GM19324 (cell line): ENCODE data around the gene TIMM23.
"Not testable (repeated sequence)": the region's sequence is repeated elsewhere in the genome, so short reads cannot be mapped to it uniquely, and the experiment has no call there.

ENCODE experiments used
- ATAC-seq: cut with Tn5 transposase; IDR thresholded peaks from one replicate; pipeline ENCODE4 v1.9.1; 2021; ENCODE audit warnings: mild to moderate bottlenecking, moderate library complexity; ENCODE audit not compliant: unreplicated experiment, low FRiP score

Gene TIMM23

DNA sequence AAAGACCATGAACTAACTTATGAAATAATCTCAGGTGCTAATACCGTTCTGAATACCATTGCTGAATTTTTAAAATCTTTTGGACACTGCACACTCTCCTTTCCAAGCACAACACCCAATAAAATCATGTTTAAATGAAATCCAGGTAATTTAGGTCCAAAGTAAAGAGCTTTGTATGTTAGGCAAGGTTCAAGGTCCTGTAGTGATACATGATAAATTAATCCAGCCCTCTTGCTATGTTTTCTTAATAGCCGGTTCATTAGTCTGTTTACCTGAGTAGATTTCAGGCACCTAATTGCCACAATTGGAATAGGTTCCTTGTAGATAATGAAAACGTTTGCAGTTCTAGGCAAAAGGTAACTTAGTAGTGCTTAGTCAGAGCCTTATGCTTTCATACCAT lies 13.3 kb downstream of the TIMM23 start:
- ATAC-seq, result not testable (repeated sequence)

DNA sequence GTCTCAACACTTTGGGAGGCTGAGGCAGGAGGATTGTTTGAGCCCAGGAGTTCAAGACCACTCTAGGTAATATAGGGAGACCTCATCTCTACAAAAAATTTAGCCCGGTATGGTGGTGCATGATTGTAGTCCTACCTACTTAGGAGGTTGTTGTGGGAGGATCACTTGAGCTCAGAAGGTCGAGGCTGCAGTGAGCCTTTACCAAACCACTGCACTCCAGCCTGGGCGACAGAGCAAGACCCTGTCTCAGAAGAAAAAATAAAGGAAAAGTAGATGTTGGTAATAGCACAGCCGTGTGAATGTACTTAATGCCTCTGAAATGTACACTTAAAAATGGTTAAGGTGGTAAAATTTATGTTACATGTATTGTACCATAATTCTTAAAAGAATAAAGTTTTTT lies 25.3 kb downstream of the TIMM23 start:
- ATAC-seq, result no peak

DNA sequence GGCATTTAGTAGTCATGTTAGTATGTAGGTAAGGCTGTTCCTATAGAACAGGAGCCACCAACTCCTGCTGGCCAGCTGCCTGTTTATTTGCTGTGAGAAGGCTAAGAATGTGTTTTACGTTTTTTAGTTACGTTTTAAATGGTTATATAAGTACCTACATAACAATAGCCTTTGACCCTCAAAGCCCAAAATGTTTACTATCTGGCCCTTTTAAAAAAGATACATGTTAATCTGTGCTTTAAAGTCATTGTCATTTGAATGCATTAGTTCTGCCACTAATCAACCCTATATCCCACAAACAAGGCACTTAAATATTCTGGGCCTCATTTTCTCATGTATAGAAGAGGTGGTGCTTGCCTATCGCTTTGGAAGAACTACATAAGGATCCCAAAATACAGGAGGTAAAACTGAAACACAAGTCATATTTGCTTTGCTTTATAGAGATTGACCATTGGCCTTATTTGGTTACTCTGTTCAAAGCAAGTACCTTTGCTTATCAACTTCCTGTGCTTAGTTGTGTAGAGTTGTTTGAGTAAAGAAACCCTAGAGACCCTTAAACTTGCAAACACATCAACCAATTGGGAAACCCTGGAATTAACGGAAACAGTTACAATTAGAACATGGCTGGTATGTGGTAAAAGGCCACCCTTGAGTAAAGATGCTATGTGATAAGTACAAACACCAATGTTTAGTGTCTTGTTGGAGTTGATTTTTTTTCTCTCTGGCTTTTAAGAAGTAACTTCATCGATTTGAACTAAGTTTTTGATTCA lies 25.9 kb downstream of the TIMM23 start:
- no peak for ATAC-seq

DNA sequence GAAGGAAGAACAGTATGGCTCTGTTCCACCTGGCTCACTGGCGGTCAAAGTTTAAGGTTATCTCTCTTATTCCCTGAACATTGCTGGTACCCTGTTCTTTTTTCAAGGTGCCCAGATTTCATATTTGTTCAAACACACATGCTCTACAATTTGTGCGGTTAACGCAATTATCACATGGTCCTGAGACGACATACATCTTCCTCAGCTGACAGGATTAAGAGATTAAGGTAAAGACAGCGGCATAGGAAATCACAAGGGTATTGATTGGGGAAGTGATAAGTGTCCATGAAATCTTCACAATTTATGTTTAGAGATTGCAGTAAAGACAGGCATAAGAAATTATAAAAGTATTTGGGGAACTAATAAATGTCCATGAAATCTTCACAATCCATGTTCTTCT lies 27.7 kb downstream of the TIMM23 start:
- ATAC-seq, result not testable (repeated sequence)

DNA sequence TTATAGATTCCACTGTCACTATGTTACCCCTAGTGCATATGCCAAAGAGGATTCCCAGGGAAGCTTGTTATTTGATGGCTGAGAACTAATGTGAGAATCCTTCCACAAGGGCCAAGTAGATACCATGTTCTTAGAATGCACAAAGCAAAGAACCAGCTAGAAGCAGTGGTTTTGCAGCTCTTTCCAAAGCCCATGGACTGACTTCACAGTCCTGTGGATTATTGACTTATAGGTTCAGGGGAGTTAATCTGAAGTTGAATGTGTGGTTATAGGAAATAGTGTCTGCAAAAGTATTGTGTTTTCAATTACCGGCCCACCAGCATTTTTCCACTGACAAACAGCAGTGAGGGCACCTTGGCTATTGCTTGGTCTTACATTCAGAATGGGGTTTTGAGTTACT lies 28.2 kb downstream of the TIMM23 start:
- no peak for ATAC-seq

DNA sequence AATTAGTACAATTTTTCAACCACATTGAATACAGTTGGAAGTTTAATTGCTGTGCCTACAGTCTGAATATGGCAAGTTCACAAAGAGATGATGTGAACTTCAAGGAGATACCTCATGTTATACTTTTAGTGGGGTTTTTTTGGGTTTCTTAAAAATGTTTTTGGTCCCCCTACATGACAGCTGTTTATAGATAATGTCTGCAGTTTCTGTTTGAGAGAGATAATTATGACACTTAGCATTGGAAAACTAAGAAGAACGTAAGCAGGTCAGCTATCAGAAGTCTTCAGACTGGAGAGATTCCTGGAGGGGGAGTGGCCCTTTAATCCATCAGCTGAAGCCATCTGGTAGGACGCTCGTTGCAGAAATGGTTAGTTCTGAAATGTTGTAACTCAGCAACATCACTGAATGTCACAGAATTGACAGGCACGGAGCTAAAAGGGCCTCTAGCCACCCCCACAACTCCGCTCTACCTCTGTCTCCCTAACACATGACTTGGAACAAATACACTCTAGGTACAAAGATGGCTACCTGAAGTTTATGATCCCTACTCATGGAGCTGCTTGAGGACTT lies 29.0 kb downstream of the TIMM23 start:
- no peak for ATAC-seq

DNA sequence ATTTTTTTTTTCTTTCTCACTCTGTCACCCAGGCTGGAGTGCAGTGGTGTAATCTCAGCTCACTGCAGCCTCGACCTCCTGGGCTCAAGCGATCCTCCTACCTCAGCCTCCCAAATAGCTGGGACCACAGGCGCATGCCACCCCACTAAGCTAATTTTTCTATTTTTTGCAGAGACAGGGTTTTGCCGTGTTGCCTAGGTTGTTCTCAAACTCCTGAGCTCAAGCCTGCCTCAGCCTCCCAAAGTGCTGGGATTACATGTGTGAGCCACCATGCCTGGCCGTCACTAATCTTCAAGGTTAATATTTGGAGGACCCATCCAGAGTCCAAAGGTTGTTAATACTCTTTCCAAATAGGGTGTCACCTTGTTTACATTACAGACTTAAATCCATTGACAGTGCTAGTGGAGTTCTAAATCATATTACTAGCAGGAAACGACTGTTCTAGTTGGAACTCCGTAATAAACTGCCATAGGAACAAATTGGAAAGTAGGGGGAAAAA lies 29.9 kb downstream of the TIMM23 start:
- ATAC-seq, result not testable (repeated sequence)

DNA sequence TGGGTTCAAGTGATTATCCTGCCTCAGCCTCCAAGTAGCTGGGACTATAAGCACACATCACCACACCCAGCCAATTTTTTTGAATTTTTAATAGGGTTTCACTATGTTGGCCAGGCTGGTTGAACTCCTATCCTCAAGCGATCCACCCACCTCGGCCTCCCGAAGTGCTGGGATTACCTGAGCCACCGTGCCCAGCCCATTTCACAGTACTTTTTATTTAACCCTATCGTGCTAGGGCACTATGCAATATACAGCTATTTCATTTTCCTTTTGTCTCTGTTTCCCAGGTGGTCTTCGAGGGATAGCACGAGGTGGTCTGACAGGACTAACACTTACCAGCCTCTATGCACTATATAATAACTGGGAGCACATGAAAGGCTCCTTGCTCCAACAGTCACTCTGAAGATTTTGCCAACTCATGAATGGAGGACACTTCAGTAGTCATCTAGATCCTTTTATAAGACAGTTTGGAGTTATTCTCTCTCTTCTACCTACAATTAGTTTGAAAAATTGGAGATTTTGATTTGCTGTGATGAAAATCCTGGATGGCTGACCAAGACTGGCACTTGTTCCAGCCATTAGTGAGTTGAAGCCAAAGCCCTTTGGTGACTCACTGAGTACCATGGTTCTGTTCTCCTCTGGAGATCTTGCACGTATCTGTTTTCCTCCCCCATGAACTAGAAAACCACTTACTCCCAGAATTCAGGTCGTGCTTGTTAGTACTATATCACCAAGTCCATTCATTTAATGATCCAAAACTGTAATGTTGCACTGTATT lies 30.8 kb downstream of the TIMM23 start:
- no peak for ATAC-seq

DNA sequence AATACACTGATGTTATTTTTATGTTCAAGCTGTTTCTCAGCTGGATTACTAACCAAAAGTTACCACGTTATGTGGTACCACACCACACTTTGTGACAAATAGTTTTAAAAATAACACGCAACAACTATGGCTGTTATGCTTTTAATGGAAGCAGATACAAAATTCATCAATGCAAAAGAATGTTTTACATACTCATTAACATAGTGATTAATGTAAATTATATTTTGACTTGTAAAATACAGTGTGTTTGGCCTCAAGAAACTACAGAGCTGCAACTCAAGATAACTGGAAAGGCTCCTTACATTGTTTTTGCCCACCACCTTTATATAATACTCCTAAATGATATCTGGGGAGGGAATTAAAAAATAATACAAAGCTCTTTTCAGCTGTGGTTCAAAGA lies 32.7 kb downstream of the TIMM23 start:
- no peak for ATAC-seq

DNA sequence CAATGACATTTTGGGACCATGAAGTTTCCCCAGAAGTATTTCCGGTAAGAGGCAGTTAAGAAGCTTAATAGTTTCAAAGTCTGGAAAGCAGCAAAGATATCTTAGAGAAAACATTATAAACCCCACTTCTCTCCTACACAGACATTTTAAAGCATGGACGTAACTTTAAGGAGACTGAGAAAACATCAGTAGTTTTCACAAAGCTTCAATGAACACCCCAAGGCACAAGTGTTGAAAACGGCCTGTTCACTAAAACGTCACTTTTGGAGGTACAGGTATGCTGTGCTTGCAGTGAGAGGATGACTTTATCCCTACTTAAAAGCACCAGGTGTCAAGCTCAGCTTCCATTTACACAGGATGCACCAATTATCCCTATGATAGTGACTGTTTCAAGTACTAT lies 33.1 kb downstream of the TIMM23 start:
- ATAC-seq, result no peak

DNA sequence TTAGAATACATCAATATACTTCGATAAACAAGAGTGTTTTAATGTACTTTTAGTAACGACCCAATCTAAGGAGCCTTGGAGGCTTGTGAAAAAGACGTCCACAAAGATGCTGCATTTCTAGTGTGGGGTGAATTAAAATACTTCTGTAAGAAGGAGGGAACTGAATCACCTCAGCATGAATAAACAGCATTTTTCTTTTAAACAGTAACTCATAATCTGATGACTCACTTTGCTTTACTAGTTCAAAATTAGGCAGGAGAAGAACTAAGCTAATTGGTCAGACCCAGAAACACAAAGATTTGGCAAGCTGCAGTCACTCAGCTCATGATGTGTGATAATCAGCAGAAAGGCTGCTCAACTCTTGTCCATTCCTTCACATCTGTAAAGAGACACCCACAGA lies 33.9 kb downstream of the TIMM23 start:
- no peak for ATAC-seq

DNA sequence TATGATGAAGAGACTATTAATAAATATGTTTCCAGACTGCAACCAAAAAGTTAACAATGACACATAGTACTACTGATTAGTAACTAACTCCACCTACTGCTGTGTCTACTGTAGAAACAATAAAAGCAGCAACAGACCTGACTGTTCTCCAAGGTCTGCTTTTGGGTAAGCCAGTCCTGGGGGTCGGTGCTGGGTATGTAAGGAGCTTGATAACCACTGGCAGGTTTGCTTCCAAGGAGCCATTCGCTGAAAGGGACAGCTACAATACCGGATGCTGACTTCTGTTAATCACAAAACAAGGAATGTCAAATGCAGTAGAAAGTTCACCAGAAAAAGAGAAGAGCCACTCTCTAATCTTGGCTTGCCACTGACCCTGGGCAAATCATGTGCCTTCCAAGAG lies 40.5 kb downstream of the TIMM23 start:
- no peak for ATAC-seq

DNA sequence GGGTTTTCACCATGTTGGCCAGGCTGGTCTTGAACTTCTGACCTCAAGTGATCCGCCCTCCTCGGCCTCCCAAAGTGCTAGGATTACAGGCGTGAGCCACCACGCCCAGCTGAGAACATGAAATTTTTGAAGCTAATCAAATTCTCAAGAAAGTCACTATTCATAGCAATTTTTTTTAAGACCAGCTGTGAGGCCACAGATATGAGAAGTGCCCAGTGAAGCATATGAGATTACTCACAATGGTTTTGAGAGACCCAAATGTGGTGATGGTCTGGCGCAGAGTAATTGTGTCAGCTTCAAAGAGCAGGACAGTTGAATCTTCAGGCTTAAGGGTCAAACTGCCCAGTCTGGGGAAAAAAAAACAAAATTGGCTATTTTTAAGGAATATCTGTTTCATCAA lies 41.9 kb downstream of the TIMM23 start:
- ATAC-seq, result no peak

DNA sequence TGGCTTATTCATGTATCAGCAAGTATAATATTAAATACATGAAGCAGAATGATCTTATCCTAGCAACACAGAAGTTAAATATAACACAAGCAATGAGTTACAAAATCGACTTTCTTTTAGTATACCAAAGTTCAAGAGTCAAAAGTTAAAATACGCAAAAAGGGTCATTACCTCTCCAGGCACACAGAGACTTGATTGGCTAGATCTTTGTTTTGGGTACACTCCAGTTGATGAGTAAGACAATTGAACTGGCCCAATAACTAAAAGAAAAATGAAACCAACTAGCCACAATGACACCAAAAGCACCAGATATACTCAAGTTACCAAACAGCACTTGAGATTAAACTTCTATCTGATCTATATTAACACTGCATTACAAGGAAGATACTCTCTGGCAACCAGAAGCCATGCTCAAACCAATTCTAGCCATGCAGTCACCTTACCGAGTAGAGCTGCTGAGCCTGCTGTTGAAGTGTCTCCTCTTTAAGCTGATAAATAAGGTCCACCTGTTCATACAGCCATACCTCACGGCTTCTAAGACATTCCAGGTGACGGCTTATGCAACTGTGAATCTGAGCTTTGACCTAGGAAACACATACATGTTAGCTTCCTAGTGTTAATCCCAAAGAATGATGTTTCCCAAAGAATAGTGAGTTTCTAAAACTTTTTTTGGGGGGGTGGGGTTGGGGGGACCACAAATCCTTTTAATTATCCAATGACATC lies 42.6 kb downstream of the TIMM23 start:
- no peak for ATAC-seq

DNA sequence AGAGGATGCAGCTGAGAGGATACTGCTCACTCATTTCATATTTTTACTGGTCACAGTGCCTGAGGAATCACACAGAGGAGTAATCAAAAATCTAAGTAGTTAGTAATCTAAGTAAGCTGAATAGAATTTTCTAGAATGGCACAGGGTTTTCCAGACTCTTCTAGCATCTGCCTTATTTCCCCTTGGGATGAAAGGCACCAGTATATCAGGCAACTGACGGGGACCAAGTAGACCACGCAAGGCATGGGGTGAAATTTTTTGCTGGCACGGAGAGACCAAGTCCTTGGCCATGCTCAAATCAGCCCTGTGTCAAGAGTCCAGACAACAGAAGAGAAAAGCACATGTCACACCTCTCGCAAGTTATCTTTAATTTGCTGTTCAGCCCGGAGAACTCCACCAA lies 43.9 kb downstream of the TIMM23 start:
- no peak for ATAC-seq

DNA sequence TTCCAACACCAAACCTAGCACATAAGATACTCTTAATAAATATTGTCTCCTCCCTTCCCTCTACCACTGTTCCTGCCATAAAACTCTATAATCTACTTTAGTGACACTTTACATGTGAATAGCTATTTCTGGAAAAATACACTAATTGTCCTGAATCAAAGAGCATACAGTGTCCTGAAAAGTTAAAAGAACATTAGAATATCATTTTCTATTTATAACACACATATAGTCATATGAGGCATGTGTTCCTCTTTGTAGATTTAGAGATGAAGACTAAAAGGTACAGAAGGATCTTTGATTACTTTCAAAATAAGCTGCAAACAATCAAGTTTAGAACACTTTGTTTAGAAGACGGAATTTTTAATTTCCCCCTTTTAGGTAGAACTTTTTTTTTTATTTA lies 44.5 kb downstream of the TIMM23 start:
- no peak for ATAC-seq

DNA sequence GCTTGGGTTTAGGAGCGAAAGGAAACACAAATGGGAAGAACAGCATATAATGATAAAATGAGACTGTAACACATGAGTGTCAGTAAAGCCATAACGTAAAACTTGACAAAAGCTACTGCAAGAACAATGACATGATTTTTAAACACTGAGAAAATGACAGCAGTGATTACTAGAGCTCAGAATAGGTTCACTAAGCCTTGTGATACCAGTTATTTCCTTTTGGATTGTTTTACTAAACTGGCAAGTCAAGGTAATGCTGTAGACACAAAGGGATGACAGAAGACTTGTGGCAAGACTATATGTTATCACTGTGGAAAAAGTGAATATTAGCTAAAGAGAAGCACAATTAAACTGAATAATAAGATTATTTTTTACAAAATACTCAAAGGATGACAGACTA lies 45.4 kb downstream of the TIMM23 start:
- no peak for ATAC-seq

DNA sequence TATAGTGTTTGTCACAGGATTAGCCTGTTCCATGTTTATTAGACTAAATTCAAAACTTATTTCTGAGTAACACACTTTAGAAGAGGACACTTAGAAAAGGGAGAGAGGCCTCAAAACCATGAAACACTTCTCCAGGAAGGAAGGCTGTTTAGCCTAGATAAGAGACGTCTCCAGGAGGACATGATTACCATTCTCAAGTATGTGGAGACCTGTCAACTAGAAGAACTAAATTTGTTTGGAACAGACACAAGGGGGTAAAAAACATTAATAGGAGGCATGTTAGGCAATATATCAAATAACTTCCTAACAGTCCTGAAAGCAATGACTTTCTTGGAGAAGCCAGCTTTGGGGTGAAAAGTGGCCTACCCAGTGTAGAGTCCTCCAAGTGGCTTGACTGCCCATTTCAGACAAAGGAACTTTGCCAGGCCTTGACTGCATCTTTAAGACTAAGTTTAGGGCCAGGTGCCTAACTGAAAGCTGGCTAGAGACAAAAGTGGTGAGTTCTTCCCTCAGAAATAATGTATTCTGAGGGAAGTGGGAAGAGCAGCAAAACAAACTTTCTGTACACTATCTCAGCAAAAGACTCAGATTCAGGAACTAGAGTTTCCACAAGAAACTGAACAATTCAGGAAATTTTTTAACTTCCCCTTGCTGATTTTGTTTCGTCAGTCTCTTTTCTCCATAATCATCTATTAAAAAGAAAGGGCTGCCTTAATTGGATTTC lies 46.3 kb downstream of the TIMM23 start:
- no peak for ATAC-seq

DNA sequence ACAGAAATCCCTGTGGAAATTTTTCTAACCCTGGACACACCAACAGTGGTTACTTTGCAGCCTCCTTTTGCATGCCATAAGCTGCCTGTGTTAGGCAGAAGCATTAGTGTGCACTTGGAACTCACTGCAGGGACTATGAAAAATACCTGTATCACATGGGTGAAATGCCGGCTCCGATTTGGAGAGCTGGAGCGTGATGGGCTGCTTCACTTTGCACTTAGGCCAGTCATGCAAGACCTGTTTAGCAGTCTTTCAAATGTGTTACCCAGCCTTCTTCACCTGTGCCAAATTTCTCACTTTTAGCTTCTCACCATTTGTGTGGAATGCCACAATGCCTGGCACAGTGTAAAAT lies 46.9 kb downstream of the TIMM23 start:
- ATAC-seq, result no peak

DNA sequence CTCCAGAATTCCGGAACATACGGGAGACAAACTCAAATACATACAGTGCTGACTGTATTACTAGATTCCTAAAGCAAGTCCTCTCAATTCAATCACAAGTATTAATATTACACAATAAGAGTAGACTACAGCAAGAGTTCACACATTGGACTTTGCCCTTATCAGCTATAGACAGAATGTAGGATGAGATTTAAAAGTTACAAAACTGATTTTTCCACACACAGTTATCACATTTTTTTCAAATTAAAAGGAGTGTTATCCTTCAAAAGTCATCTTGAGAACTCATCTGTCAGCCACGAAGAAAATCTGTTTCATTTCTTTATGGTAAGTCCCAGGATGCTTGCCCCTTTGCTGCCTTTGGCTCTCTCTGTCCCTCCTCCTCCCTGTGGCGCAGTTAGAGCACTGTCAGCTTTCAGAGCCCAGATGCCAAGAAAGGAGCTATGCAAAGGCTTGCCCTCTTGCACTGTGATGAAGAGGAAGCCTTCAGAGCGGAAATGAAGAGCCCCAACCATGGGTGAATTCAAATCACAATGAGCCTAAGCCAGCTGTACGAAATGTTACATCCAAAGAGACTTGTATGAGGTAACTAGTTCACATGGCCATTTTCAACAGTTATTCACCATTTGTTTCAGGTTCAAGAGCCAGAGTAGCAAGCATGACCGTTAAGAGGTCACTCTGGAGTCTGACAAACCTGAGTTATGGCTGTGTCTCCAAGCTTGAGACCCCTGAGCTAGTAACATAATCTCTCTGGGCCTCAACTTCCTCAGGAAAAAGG lies 47.5 kb downstream of the TIMM23 start:
- no peak for ATAC-seq
